ENCODE measurements around the gene STOX1. TPM values are rescaled to one million over a fixed set of nuclear protein-coding genes. Genes with fewer than 3 reads are reported as not detected.
"Not testable (repeated sequence)": the region's sequence is repeated elsewhere in the genome, so short reads cannot be mapped to it uniquely, and the experiment has no call there.

The STOX1 gene
- total RNA-seq, 1 experiment from 2014 or later = 5.9 TPM

DNA sequence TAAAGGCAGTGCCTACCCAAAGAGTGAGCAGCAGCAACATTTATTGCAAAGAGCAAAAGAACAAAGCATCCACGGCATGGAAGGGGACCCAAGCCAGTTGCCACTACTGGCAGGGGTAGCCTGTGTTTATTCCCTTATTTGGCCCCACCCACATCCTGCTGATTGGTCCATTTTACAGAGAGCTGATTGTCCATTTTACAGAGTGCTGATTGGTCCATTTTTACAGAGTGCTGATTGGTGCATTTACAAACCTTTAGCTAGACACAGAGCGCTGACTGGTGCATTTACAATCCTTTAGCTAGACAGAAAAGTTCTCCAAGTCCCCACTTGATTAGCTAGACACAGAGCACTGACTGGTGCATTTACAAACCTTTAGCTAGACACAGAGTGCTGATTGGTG, 4.7 kb upstream of the STOX1 start:
- ATAC-seq; CTCF ChIA-PET; H3K36me3 ChIP-seq (ENCODE audit: control insufficient read depth in 1 of 2, insufficient read depth in 2 of 2, low read length in 2 of 2); H2AFZ ChIP-seq (ENCODE audit: low read depth, low read length, poor library complexity, severe bottlenecking); POLR2A ChIA-PET; H3K4me3 ChIP-seq (replicated peaks in 1 of 2; ENCODE audit: low read depth in 1 of 2, low read length in 2 of 2); H4K20me1 ChIP-seq (ENCODE audit: insufficient read depth); BruUV-seq (replicated peaks); H3K9me3 ChIP-seq (ENCODE audit: control insufficient read depth in 1 of 2, insufficient read depth in 1 of 2, low read depth in 1 of 2, low read length in 2 of 2); H3K27me3 ChIP-seq (ENCODE audit: insufficient read depth, low read length); intact Hi-C loops (cut with micrococcal nuclease); H3K9ac ChIP-seq (ENCODE audit: low read length); RAD21 ChIA-PET (ENCODE audit: low non-redundant PET in 1 of 2, low total read pairs in 2 of 2, uncharacterized antibody in 2 of 2, unreplicated experiment in 2 of 2); H3K9me2 ChIP-seq (ENCODE audit: insufficient read depth); H3K4me2 ChIP-seq (ENCODE audit: low read length); DNase-seq (ENCODE audit: low read depth, low spot score); H3K79me2 ChIP-seq (ENCODE audit: insufficient read depth, low read length); H3K27ac ChIP-seq (ENCODE audit: low read depth, low read length): not testable (repeated sequence)
- peaks cover 5 to 12% of the 10 kb centered on the region in 2 experiments for H3K4me1 ChIP-seq (ENCODE audit: control insufficient read depth in 1 of 2, insufficient read depth in 2 of 2, low read length in 2 of 2)

DNA sequence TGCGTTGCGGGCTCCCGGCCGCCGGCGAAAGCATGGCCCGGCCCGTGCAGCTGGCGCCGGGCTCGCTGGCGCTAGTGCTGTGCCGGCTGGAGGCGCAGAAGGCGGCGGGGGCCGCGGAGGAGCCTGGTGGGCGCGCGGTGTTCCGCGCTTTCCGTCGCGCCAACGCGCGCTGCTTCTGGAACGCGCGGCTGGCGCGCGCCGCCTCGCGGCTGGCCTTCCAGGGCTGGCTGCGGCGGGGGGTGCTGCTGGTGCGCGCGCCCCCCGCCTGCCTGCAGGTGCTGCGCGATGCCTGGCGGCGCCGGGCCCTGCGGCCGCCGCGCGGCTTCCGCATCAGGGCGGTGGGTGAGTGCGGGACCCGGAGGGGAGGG, 245 bp downstream of the STOX1 start:
- intact Hi-C loops (cut with micrococcal nuclease); H3K36me3 ChIP-seq (ENCODE audit: control insufficient read depth in 1 of 2, insufficient read depth in 2 of 2, low read length in 2 of 2); CTCF ChIA-PET; BruUV-seq (replicated peaks); H3K9me2 ChIP-seq (ENCODE audit: insufficient read depth); H3K79me2 ChIP-seq (ENCODE audit: insufficient read depth, low read length); H2AFZ ChIP-seq (ENCODE audit: low read depth, low read length, poor library complexity, severe bottlenecking); H4K20me1 ChIP-seq (ENCODE audit: insufficient read depth); H3K9me3 ChIP-seq (ENCODE audit: control insufficient read depth in 1 of 2, insufficient read depth in 1 of 2, low read depth in 1 of 2, low read length in 2 of 2); DNase-seq (ENCODE audit: low read depth, low spot score); H3K27me3 ChIP-seq (ENCODE audit: insufficient read depth, low read length): not testable (repeated sequence)
- peak overlapping the region; percentile 96 for H3K4me2 ChIP-seq (ENCODE audit: low read length)
- POLR2A ChIA-PET = interaction anchor here (0.7 kb wide), 1 partner anchor 8 kb away, joined by 3 read pairs; no protein-coding TSS in a partner anchor
- 0 out of 2 replicates have a peak, but pooled peaks have one; percentile 16 for TF ChIP-seq ZFX (IDR thresholded peaks at IDR 0.05)
- H3K4me3 ChIP-seq (replicated peaks in 1 of 2; ENCODE audit: low read depth in 1 of 2, low read length in 2 of 2) = peak overlapping the region in 1 of 2 experiments; percentile 68; a peak in 1 of 4 replicates
- ATAC-seq = peak; percentile 64
- peaks cover 5 to 16% of the 10 kb centered on the region in 2 experiments for H3K4me1 ChIP-seq (ENCODE audit: control insufficient read depth in 1 of 2, insufficient read depth in 2 of 2, low read length in 2 of 2)
- peak overlapping the region; percentile 82 for H3K9ac ChIP-seq (ENCODE audit: low read length)
- H3K27ac ChIP-seq (ENCODE audit: low read depth, low read length) = peak overlapping the region; percentile 48; the same call in 1 of the 2 replicates
- RAD21 ChIA-PET (ENCODE audit: low non-redundant PET in 1 of 2, low total read pairs in 2 of 2, uncharacterized antibody in 2 of 2, unreplicated experiment in 2 of 2) = interaction anchor here in 1 of 2 experiments (0.6 kb wide), 1 partner anchor 221 kb away, joined by 4 read pairs; no protein-coding TSS in a partner anchor

- ATAC-seq = peak; percentile 64
- H2AFZ ChIP-seq (ENCODE audit: low read depth, low read length, poor library complexity, severe bottlenecking); POLR2A ChIA-PET; H3K36me3 ChIP-seq (ENCODE audit: control insufficient read depth in 1 of 2, insufficient read depth in 2 of 2, low read length in 2 of 2); H3K9me2 ChIP-seq (ENCODE audit: insufficient read depth); DNase-seq (ENCODE audit: low read depth, low spot score); H3K27ac ChIP-seq (ENCODE audit: low read depth, low read length); BruUV-seq (replicated peaks); H3K9me3 ChIP-seq (ENCODE audit: control insufficient read depth in 1 of 2, insufficient read depth in 1 of 2, low read depth in 1 of 2, low read length in 2 of 2); intact Hi-C loops (cut with micrococcal nuclease); H4K20me1 ChIP-seq (ENCODE audit: insufficient read depth); H3K79me2 ChIP-seq (ENCODE audit: insufficient read depth, low read length); RAD21 ChIA-PET (ENCODE audit: low non-redundant PET in 1 of 2, low total read pairs in 2 of 2, uncharacterized antibody in 2 of 2, unreplicated experiment in 2 of 2); H3K27me3 ChIP-seq (ENCODE audit: insufficient read depth, low read length); CTCF ChIA-PET: not testable (repeated sequence)
- H3K9ac ChIP-seq (ENCODE audit: low read length) = peak overlapping the region; percentile 31; the same call in 1 of the 2 replicates
- H3K4me2 ChIP-seq (ENCODE audit: low read length) = peak overlapping the region; percentile 68
- H3K4me3 ChIP-seq (replicated peaks in 1 of 2; ENCODE audit: low read depth in 1 of 2, low read length in 2 of 2) = peak overlapping the region; percentile 44 to 51
- peaks cover 5 to 16% of the 10 kb centered on the region in 2 experiments for H3K4me1 ChIP-seq (ENCODE audit: control insufficient read depth in 1 of 2, insufficient read depth in 2 of 2, low read length in 2 of 2)
These were observed 811 bp downstream of the STOX1 start for GRCh38 chr10:68828083-68828601.

All from HCT116 (cell line).